ENCODE data around the gene PAQR4.

The PAQR4 gene

GRCh38 chr16:2981177-2981898 lies 12.2 kb downstream of the PAQR4 start:
- no peak for DNase-seq

- DNase-seq: no peak
Measured at GRCh38 chr16:2981899-2982250, 12.7 kb downstream of the PAQR4 start.

GRCh38 chr16:2982402-2982801 lies 13.3 kb downstream of the PAQR4 start:
- no peak for DNase-seq

- peak; percentile 82 to 87 for DNase-seq
Measured at GRCh38 chr16:2983706-2984136, 14.6 kb downstream of the PAQR4 start.

GRCh38 chr16:2985462-2985861 lies 16.3 kb downstream of the PAQR4 start:
- DNase-seq: no peak

- no peak for DNase-seq
Measured at GRCh38 chr16:2985893-2986355, 16.8 kb downstream of the PAQR4 start.

GRCh38 chr16:2986623-2987188 lies 17.6 kb downstream of the PAQR4 start:
- DNase-seq: no peak

- DNase-seq: no peak
Measured at GRCh38 chr16:2987286-2987685, 18.1 kb downstream of the PAQR4 start.

GRCh38 chr16:2987833-2988232 lies 18.7 kb downstream of the PAQR4 start:
- DNase-seq: no peak

GRCh38 chr16:2988590-2989099 lies 19.5 kb downstream of the PAQR4 start:
- no peak for DNase-seq

GRCh38 chr16:2990891-2991290 lies 21.7 kb downstream of the PAQR4 start:
- no peak for DNase-seq

- no peak for DNase-seq
Measured at GRCh38 chr16:2991566-2992261, 22.6 kb downstream of the PAQR4 start.

GRCh38 chr16:2992383-2993081 lies 23.4 kb downstream of the PAQR4 start:
- DNase-seq: no peak

- no peak for DNase-seq
Measured at GRCh38 chr16:2996298-2996697, 27.1 kb downstream of the PAQR4 start.

GRCh38 chr16:2999929-3000328 lies 30.8 kb downstream of the PAQR4 start:
- no peak for DNase-seq

GRCh38 chr16:3000540-3000939 lies 31.4 kb downstream of the PAQR4 start:
- no peak for DNase-seq

- DNase-seq: no peak
Measured at GRCh38 chr16:3001316-3001715, 32.2 kb downstream of the PAQR4 start.

GRCh38 chr16:3003582-3004270 lies 34.6 kb downstream of the PAQR4 start:
- peak; percentile 96 to 97 for DNase-seq

GRCh38 chr16:3004319-3004718 lies 35.2 kb downstream of the PAQR4 start:
- peak in 1 of 2 experiments; percentile 25 for DNase-seq

- no peak for DNase-seq
Measured at GRCh38 chr16:3004781-3005284, 35.7 kb downstream of the PAQR4 start.

- no peak for DNase-seq
Measured at GRCh38 chr16:3007059-3007956, 38.2 kb downstream of the PAQR4 start.
